ENCODE results near the gene UNC119. TPM values are rescaled to one million over a fixed set of nuclear protein-coding genes. Genes with fewer than 3 reads are reported as not detected.
A peak's percentile ranks its signal among the peaks of the same experiment; 100 is the strongest.

The UNC119 gene
- total RNA-seq, 1 donor from 2014 or later: 59.1 TPM

- Mint-ChIP-seq H3K9me3 (no peaks in the 10 kb centered on the region), H3K27me3 (ENCODE audit: low read depth) (no peaks in the 10 kb centered on the region), H3K4me1 (no peaks in the 10 kb centered on the region), H3K4me3 (no peak overlapping the region), H3K36me3 (ENCODE audit: low read depth) (no peaks in the 10 kb centered on the region), H3K27ac (ENCODE audit: unreplicated experiment) (no peak overlapping the region)
- DNase-seq (ENCODE audit: low read depth, low spot score): no peak
- no peak for TF ChIP-seq CTCF (conservative IDR thresholded peaks at IDR 0.05)
Measured at GRCh38 chr17:28527859-28528258, 24.6 kb downstream of the UNC119 start.

- no peak for DNase-seq (ENCODE audit: low read depth, low spot score)
- H3K36me3 Mint-ChIP-seq (ENCODE audit: low read depth): no peaks in the 10 kb centered on the region
- H3K27ac Mint-ChIP-seq (ENCODE audit: unreplicated experiment): no peak overlapping the region
- no peaks in the 10 kb centered on the region for H3K4me1 Mint-ChIP-seq
- no peaks in the 10 kb centered on the region for H3K9me3 Mint-ChIP-seq
- no peaks in the 10 kb centered on the region for H3K27me3 Mint-ChIP-seq (ENCODE audit: low read depth)
- TF ChIP-seq CTCF (conservative IDR thresholded peaks at IDR 0.05): no peak
- no peak overlapping the region for H3K4me3 Mint-ChIP-seq
Measured at GRCh38 chr17:28527181-28527681, 25.2 kb downstream of the UNC119 start.

- H3K4me1 Mint-ChIP-seq: no peaks in the 10 kb centered on the region
- no peak overlapping the region for H3K27ac Mint-ChIP-seq (ENCODE audit: unreplicated experiment)
- DNase-seq (ENCODE audit: low read depth, low spot score): no peak
- TF ChIP-seq CTCF (conservative IDR thresholded peaks at IDR 0.05): no peak
- no peaks in the 10 kb centered on the region for H3K36me3 Mint-ChIP-seq (ENCODE audit: low read depth)
- H3K9me3 Mint-ChIP-seq: no peaks in the 10 kb centered on the region
- H3K27me3 Mint-ChIP-seq (ENCODE audit: low read depth): peaks cover 3% of the 10 kb centered on the region
- H3K4me3 Mint-ChIP-seq: no peak overlapping the region
Measured at GRCh38 chr17:28526381-28526780, 26.0 kb downstream of the UNC119 start.

GRCh38 chr17:28524476-28525424, 27.7 kb downstream of the UNC119 start:
- no peak overlapping the region for H3K4me3 Mint-ChIP-seq

GRCh38 chr17:28523876-28524275, 28.5 kb downstream of the UNC119 start:
- H3K27ac Mint-ChIP-seq (ENCODE audit: unreplicated experiment): no peak overlapping the region
- no peak for TF ChIP-seq CTCF (conservative IDR thresholded peaks at IDR 0.05)
- DNase-seq (ENCODE audit: low read depth, low spot score): no peak
- no peaks in the 10 kb centered on the region for H3K9me3 Mint-ChIP-seq
- H3K4me1 Mint-ChIP-seq: no peaks in the 10 kb centered on the region
- H3K4me3 Mint-ChIP-seq: no peak overlapping the region
- H3K36me3 Mint-ChIP-seq (ENCODE audit: low read depth): no peaks in the 10 kb centered on the region
- peaks cover 4% of the 10 kb centered on the region for H3K27me3 Mint-ChIP-seq (ENCODE audit: low read depth)

More at GRCh38 chr17:28524476-28525424, 27.7 kb downstream of the UNC119 start:
- Mint-ChIP-seq H3K27me3 (ENCODE audit: low read depth) (peaks cover 3% of the 10 kb centered on the region), H3K27ac (ENCODE audit: unreplicated experiment) (peak overlapping the region; percentile 19), H3K4me1 (no peaks in the 10 kb centered on the region), H3K36me3 (ENCODE audit: low read depth) (no peaks in the 10 kb centered on the region), H3K9me3 (no peaks in the 10 kb centered on the region)
- TF ChIP-seq CTCF (conservative IDR thresholded peaks at IDR 0.05): no peak
- DNase-seq (ENCODE audit: low read depth, low spot score): no peak

Data from neural crest cell (in vitro differentiated cells).